ENCODE data around the gene AGBL1. TPM values are rescaled to one million over a fixed set of nuclear protein-coding genes. Genes with fewer than 3 reads are reported as not detected.

The AGBL1 gene
- total RNA-seq, 1 experiment from 2014 or later: not detected

- H3K36me3 Mint-ChIP-seq (ENCODE audit: insufficient read depth, unreplicated experiment): no peaks in the 10 kb centered on the region
- Histone ChIP-seq H3K36me3 (ENCODE audit: control insufficient read depth, insufficient read depth, low read length) (no peaks in the 10 kb centered on the region), H3K9me3 (no peaks in the 10 kb centered on the region), H3K4me1 (peaks cover 21% of the 10 kb centered on the region), H3K27me3 (replicated peaks; ENCODE audit: control insufficient read depth, insufficient read depth, low read length) (no peaks in the 10 kb centered on the region), H3K4me3 (ENCODE audit: low read depth, low read length) (no peak overlapping the region)
- no peak overlapping the region for H3K4me3 Mint-ChIP-seq (ENCODE audit: unreplicated experiment)
- intact Hi-C loops (cut with micrococcal nuclease; ENCODE audit: unreplicated experiment): no loop called here
- TF ChIP-seq CTCF (IDR thresholded peaks at IDR 0.05; ENCODE audit: insufficient read depth in 1 of 2, low read depth in 1 of 2, low read length in 1 of 2, severe bottlenecking in 1 of 2, unreplicated experiment in 1 of 2): no peak
- DNase-seq: no peak
- no peaks in the 10 kb centered on the region for H3K27me3 Mint-ChIP-seq (ENCODE audit: insufficient read depth, unreplicated experiment)
- H3K4me1 Mint-ChIP-seq (ENCODE audit: low read depth, unreplicated experiment): peaks cover 6% of the 10 kb centered on the region
- CTCF ChIA-PET: no interaction called here
- H3K27ac Mint-ChIP-seq (ENCODE audit: unreplicated experiment): no peak overlapping the region
- no TSS peak for BruUV-seq (replicated peaks)
- no peaks in the 10 kb centered on the region for H3K9me3 Mint-ChIP-seq (ENCODE audit: unreplicated experiment)
- POLR2A ChIA-PET: no interaction called here
Measured at GRCh38 chr15:86162641-86163040, 83.0 kb downstream of the AGBL1 start.

GRCh38 chr15:86163816-86164215 lies 84.1 kb downstream of the AGBL1 start:
- TF ChIP-seq CTCF (IDR thresholded peaks at IDR 0.05; ENCODE audit: insufficient read depth in 1 of 2, low read depth in 1 of 2, low read length in 1 of 2, severe bottlenecking in 1 of 2, unreplicated experiment in 1 of 2): no peak
- no peak for DNase-seq
- POLR2A ChIA-PET: no interaction called here
- H3K36me3 Mint-ChIP-seq (ENCODE audit: insufficient read depth, unreplicated experiment): no peaks in the 10 kb centered on the region
- Histone ChIP-seq H3K27me3 (replicated peaks; ENCODE audit: control insufficient read depth, insufficient read depth, low read length) (no peaks in the 10 kb centered on the region), H3K4me1 (peaks cover 21% of the 10 kb centered on the region), H3K36me3 (ENCODE audit: control insufficient read depth, insufficient read depth, low read length) (no peaks in the 10 kb centered on the region), H3K9me3 (no peaks in the 10 kb centered on the region), H3K4me3 (ENCODE audit: low read depth, low read length) (no peak overlapping the region)
- no TSS peak for BruUV-seq (replicated peaks)
- CTCF ChIA-PET: no interaction called here
- intact Hi-C loops (cut with micrococcal nuclease; ENCODE audit: unreplicated experiment): no loop called here
- H3K9me3 Mint-ChIP-seq (ENCODE audit: unreplicated experiment): no peaks in the 10 kb centered on the region
- peaks cover 4% of the 10 kb centered on the region for H3K27me3 Mint-ChIP-seq (ENCODE audit: insufficient read depth, unreplicated experiment)
- H3K4me1 Mint-ChIP-seq (ENCODE audit: low read depth, unreplicated experiment): peaks cover 6% of the 10 kb centered on the region
- no peak overlapping the region for H3K4me3 Mint-ChIP-seq (ENCODE audit: unreplicated experiment)
- H3K27ac Mint-ChIP-seq (ENCODE audit: unreplicated experiment): no peak overlapping the region

GRCh38 chr15:86164232-86164898 lies 84.7 kb downstream of the AGBL1 start:
- no peak for TF ChIP-seq CTCF (IDR thresholded peaks at IDR 0.05; ENCODE audit: insufficient read depth in 1 of 2, low read depth in 1 of 2, low read length in 1 of 2, severe bottlenecking in 1 of 2, unreplicated experiment in 1 of 2)
- Mint-ChIP-seq H3K36me3 (ENCODE audit: insufficient read depth, unreplicated experiment) (no peaks in the 10 kb centered on the region), H3K9me3 (ENCODE audit: unreplicated experiment) (no peaks in the 10 kb centered on the region), H3K27me3 (ENCODE audit: insufficient read depth, unreplicated experiment) (peaks cover 4% of the 10 kb centered on the region), H3K27ac (ENCODE audit: unreplicated experiment) (no peak overlapping the region), H3K4me1 (ENCODE audit: low read depth, unreplicated experiment) (peaks cover 6% of the 10 kb centered on the region), H3K4me3 (ENCODE audit: unreplicated experiment) (no peak overlapping the region)
- Histone ChIP-seq H3K36me3 (ENCODE audit: control insufficient read depth, insufficient read depth, low read length) (no peaks in the 10 kb centered on the region), H3K4me3 (ENCODE audit: low read depth, low read length) (no peak overlapping the region), H3K4me1 (peaks cover 21% of the 10 kb centered on the region), H3K9me3 (no peaks in the 10 kb centered on the region), H3K27me3 (replicated peaks; ENCODE audit: control insufficient read depth, insufficient read depth, low read length) (no peaks in the 10 kb centered on the region)
- intact Hi-C loops (cut with micrococcal nuclease; ENCODE audit: unreplicated experiment): no loop called here
- no TSS peak for BruUV-seq (replicated peaks)
- DNase-seq: no peak
- ChIA-PET POLR2A (no interaction called here), CTCF (no interaction called here)
